Spleen (tissue), 7 donors: ENCODE results near the gene USP5.

Experiments used
- CTCF ChIP-seq, 11 experiments: fragments of 200-600 bp in 7 of 11; fragments of 450-650 bp in 4 of 11; sonication (generic) in 4 of 11; IDR thresholded peaks in 8 of 11; conservative IDR thresholded peaks in 3 of 11; 1 replicate in 7 of 11; 2 replicates in 4 of 11; pipeline versions ENCODE4 v1.4.0 to v1.8.0; 2016 to 2021; ENCODE audit warnings: antibody characterized with exemption in 11 of 11, inconsistent platforms in 4 of 11, mild to moderate bottlenecking in 1 of 11
- POLR2A ChIP-seq, 3 donors: fragments of 450-650 bp; IDR thresholded peaks; one replicate each; pipeline ENCODE4 v1.5.1; 2017; ENCODE audit warnings: antibody characterized with exemption in 3 of 3, mild to moderate bottlenecking in 1 of 3
- donor health status: DM: no; HTN: no; CAD: no; lungs with moderate emphysema.
- donor health status: DM: no; HTN: no; CAD: no.
- donor health status: DM: no; HTN: no; CAD: no.

- TF ChIP-seq POLR2A (IDR thresholded peaks at IDR 0.05) (no peak), CTCF (IDR thresholded peaks at IDR 0.05 in 8 of 11, conservative IDR thresholded peaks at IDR 0.05 in 3 of 11) (peak; percentile 81 to 100 (median 99))
Measured at GRCh38 chr12:6872073-6873048, 20.4 kb downstream of the USP5 start.
